GM18520 (cell line): ENCODE data around the gene P3H3.
"Not testable (repeated sequence)": the region's sequence is repeated elsewhere in the genome, so short reads cannot be mapped to it uniquely, and the experiment has no call there.

Experiments used
- ATAC-seq: cut with Tn5 transposase; IDR thresholded peaks from one replicate; pipeline ENCODE4 v1.9.1; 2021; ENCODE audit not compliant: unreplicated experiment

Gene P3H3

GRCh38 chr12:6863586-6864321 lies 35.5 kb downstream of the P3H3 start:
- no peak for ATAC-seq

- not testable (repeated sequence) for ATAC-seq
Observed at GRCh38 chr12:6865307-6865706, 37.1 kb downstream of the P3H3 start.

DNA sequence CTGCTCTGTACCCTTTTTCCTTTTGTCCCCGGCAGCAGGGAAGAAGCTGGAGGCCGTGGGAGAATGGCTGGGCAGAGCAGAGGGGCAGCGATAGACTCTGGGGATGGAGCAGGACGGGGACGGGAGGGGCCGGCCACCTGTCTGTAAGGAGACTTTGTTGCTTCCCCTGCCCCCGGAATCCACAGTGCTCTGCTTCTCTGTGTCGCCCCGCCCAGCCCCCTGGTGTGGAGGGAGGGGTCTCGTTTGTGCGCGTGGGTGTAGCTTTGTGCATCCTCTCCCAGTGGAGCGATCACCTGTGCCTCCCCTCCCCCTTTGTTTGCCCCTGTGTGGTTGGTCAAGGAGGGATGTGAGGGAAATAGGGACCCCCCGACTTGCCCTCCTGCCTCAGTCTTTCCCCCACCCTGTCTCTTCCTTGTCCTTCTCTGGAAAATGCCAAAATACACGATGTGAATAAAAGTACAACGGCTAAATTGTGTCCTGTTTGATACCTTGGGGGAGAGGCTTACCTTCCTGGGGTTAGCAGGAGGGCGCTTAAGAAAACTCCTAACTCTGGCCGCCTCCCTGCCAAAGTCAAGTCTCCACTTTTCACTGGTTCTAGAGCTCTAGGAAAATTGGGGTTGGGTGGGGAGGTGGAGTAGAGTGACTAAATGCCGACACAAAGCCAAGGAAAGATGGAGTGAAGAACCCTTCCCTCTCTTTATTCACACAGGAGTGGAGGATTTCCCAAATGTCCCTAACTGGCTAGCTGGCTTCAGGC lies 38.1 kb downstream of the P3H3 start:
- no peak for ATAC-seq

DNA sequence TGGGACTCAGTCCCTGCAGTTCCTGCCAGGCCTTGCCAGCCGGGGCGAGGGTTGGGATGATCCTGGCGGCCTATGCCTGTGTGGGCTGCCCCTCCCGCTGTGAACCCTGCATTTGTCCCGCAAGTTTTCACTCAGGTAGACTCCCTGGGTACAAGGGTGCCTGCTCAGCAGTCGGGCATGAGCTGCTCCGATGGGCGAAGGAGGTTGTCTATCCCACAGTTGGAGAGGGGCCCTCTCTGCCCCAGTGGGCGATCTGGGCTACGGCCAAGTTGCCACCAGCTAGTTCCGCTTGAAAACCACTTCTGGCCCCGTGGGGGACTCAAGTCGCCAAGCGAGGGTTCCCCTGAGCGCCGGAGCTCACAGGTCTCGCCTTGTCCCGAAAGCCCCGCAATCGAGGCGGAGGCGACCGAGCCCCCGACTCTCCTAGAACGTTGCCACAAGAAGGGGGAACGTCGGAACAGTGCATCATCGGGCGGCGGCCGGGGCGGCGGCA lies 38.8 kb downstream of the P3H3 start:
- no peak for ATAC-seq

- ATAC-seq = peak; percentile 36
Observed at GRCh38 chr12:6867413-6868210, 39.4 kb downstream of the P3H3 start, which contains the start of gene TPI1. TPI1 (plus strand) TSS chr12:6867531; CDS start chr12:6867567, 36 bp downstream.

DNA sequence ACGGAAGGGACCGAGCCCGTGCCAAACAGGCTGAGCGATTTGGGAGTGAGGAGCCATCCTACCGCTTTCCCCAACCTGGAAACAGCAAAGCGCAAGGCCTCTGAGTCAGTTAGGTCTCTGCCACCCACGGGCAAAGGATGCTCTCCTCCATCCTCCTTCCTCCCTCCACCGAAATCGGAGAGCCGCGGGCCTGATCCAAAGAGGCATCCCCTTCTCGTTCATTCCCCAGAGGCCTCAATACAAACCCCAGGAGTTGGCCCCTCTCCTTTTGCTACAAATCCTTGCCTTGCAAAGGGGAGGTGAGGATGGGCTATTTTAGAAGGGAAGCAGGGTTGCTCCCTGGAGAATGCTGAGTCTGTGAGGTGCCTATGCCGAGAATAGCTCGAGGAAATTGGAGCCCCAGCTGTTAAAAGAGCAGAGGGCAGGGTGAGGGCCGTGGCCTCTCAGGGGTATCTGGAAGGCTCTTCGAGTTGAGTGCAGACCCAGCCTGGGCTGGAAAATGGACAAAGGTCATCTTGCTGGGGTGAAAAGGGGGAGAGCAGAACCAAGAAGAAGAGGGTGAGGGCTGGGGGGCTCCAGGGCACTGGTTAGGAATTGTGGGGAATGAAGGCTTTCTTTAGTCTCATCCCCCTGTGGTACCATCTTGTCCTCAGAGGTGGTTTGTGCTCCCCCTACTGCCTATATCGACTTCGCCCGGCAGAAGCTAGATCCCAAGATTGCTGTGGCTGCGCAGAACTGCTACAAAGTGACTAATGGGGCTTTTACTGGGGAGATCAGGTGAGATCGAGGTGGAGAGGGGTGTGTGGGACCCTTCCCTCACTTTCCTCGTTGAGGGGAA lies 40.2 kb downstream of the P3H3 start:
- ATAC-seq = no peak

- ATAC-seq = no peak
Observed at GRCh38 chr12:6869049-6870021, 41.1 kb downstream of the P3H3 start.

- not testable (repeated sequence) for ATAC-seq
Observed at GRCh38 chr12:6870304-6870703, 42.1 kb downstream of the P3H3 start.

- ATAC-seq = no peak
Observed at GRCh38 chr12:6871052-6871957, 43.1 kb downstream of the P3H3 start.

DNA sequence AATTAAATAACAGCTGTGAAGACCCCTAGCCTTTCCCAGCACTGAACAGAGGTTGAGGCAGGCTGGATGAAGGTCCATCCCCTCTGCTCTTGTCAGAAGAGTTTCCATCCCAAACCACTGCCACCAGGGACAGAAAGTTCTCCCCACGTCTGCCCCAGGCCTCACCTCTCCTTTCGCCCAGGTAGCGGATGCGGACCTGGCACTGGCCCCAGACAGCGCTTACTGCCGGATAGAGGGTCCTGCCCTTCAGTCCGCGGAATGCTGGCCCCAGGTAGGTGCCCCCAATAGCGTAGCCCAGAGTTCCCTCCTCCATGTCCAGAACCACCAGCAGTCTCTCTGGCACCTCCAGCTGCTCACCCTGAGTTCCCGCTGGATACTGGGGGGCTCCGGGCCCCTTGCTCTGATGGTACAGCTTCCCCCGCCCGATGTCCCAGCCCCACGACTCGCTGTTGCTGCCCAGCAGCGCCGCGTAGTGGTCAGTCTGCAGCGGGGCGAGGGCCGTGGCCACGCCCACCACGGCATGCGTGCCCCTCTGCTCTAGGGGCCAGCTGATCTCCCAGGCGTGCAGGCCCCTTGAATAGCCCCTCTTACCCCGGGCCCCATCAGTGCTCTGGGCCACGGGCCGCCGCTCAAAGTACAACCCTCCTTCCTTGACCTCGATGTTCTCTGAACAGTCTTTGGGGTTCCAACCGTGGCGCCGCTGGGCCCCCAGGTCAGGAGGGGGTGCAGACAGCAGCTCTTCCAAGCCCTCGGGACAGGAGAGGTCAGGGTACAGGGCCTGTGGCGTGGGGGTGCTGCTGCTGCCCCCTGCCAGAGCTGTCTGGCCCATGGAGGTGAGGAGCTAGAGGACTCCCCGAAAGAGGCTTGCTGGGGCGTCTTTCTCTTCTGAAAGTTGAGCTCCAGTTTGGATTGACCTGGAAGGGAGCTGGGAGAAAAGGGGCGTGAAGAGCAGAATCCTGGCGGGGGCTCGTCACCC lies 44.2 kb downstream of the P3H3 start:
- no peak for ATAC-seq

DNA sequence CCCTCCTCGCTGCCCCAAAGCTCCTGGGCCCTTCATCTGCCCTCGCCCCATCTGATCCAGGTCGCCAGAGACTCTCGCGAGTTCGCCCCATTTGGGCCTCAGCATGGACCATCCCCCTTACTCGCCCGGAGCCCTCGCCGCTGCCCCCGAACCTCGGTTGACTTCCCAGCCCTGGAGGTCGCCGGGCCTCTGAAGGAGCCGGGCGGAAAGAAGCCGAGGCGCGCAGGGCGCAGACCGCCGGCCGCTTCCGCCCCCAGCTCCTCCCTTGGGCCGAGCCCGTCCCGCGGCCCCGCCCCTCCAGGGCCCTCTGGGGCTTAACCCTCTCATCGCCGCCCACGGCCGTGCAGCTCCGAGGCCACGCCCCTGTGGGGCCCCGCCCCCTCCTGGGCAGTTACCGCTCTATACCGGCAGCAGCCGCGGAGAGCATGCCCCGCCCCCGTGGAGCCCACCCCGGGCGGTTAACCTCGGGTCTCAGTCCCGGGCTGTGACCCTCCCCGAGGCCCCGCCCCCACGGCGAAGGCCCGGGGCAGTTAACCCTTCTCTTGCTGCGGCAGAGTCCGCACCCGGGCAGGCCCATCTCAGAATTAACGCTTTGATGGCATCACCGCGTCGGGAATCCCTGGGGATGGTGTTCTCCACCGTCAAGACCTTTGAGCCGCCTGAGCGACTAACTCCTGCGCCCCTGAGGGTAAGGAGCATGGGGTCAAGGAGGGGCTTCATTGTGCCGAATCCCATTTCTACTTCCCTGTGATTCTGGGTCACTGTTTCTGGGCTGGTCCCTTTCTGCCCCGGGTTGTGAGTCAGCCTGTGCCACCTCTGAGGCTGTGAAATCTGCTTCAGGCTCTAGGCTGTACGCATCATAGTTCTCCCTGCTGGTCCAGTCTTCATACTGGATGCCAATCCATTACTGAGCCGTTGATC lies 45.1 kb downstream of the P3H3 start, which contains the start of gene SPSB2:
TSS of gene SPSB2 (minus strand) at position 210 of the 921 bp plus-strand sequence. CDS start 402 bp downstream, outside the sequence.
- ATAC-seq = peak; percentile 65

- not testable (repeated sequence) for ATAC-seq
Observed at GRCh38 chr12:6874015-6874368, 45.8 kb downstream of the P3H3 start.

GRCh38 chr12:6879824-6880223 lies 51.6 kb downstream of the P3H3 start:
- not testable (repeated sequence) for ATAC-seq

DNA sequence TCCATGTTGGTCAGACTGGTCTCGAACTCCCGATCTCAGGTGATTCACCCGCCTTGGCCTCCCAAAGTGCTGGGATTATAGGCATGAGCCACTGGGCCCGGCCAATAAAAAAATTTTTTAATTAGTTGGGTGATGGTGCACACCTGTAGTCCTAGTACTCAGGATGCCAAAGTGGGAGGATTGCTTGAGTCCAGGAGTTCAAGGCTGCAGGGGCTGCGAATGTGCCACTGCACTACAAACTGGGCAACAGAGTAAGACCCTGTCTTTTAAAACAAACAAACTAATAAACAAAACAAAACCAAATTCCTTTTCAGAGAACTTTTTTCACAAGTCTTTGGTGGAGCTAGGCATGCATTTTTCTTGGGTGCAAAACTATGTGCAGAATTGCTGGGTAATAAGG lies 55.0 kb downstream of the P3H3 start:
- ATAC-seq = no peak

DNA sequence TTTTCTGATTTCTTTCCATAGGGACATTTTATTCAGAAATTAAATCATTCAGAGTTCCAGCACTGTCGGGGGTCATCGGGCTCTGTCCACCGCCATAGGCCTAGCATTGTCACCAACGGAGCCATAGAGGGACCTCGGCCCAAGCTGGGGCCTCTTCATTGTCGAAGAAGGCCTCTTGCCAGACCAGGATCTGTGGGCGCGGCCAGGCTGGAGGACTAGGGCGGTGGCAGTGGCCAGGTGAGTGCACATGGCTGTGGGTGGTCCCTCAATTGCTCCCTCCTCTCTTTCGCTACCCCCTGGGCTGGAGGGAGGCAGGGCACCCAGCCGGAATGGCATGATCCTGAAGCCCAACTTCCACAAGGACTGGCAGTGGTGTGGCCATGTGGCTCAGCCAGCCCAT lies 55.5 kb downstream of the P3H3 start:
- ATAC-seq = no peak

- ATAC-seq = no peak
Observed at GRCh38 chr12:6884539-6884938, 56.3 kb downstream of the P3H3 start.
